Hepatocyte (in vitro differentiated cells): ENCODE measurements around the gene MRGPRE. TPM values are rescaled to one million over a fixed set of nuclear protein-coding genes. Genes with fewer than 3 reads are reported as not detected.

Experiments
- DNase-seq: peaks from one replicate; pipeline ENCODE4 v3.0.0-alpha.2; 2016; ENCODE audit warnings: low spot score
- H2AFZ ChIP-seq: fragments of 200-600 bp; sonication (generic); 2 replicates; pipeline ENCODE4 v1.6.0; 2016; ENCODE audit warnings: antibody characterized with exemption, mild to moderate bottlenecking
- H3K27ac ChIP-seq: fragments of 200-600 bp; sonication (generic); 2 replicates; pipeline ENCODE4 v1.5.1; 2016; ENCODE audit warnings: mild to moderate bottlenecking
- H3K27me3 ChIP-seq: fragments of 200-600 bp; sonication (generic); 2 replicates; pipeline ENCODE4 v1.6.1; 2016
- H3K36me3 ChIP-seq: fragments of 200-600 bp; sonication (generic); replicated peaks from 2 replicates; pipeline ENCODE4 v1.5.1; 2016; ENCODE audit warnings: low read depth; ENCODE audit not compliant: insufficient read depth
- H3K4me1 ChIP-seq: fragments of 200-600 bp; sonication (generic); 2 replicates; pipeline ENCODE4 v1.5.1; 2016; ENCODE audit warnings: mild to moderate bottlenecking, moderate library complexity; ENCODE audit not compliant: insufficient read depth
- H3K4me2 ChIP-seq: fragments of 200-600 bp; sonication (generic); 2 replicates; pipeline ENCODE4 v1.6.0; 2016
- H3K4me3 ChIP-seq: fragments of 200-600 bp; sonication (generic); 2 replicates; pipeline ENCODE4 v1.5.1; 2016; ENCODE audit warnings: mild to moderate bottlenecking
- H3K79me2 ChIP-seq: fragments of 200-600 bp; sonication (generic); 2 replicates; pipeline ENCODE4 v1.6.0; 2017; ENCODE audit warnings: mild to moderate bottlenecking
- H3K9me2 ChIP-seq: fragments of 200-600 bp; sonication (generic); replicated peaks from 2 replicates; pipeline ENCODE4 v1.6.0; 2017; ENCODE audit warnings: mild to moderate bottlenecking; ENCODE audit not compliant: insufficient read depth
- H3K9me3 ChIP-seq: fragments of 200-600 bp; sonication (generic); 2 replicates; pipeline ENCODE4 v1.5.1; 2016; ENCODE audit warnings: low read depth, mild to moderate bottlenecking
- H4K20me1 ChIP-seq: fragments of 200-600 bp; sonication (generic); 2 replicates; pipeline ENCODE4 v1.6.0; 2016; ENCODE audit warnings: mild to moderate bottlenecking; ENCODE audit not compliant: insufficient read depth, poor library complexity, severe bottlenecking
- CTCF ChIP-seq: fragments of 200-600 bp; sonication (generic); IDR thresholded peaks from 2 replicates; pipeline ENCODE4 v1.5.1; 2016; ENCODE audit warnings: antibody characterized with exemption, mild to moderate bottlenecking; ENCODE audit not compliant: poor library complexity
- EZH2 ChIP-seq: fragments of 200-600 bp; sonication (generic); IDR thresholded peaks from 2 replicates; pipeline ENCODE4 v1.6.1; 2016; ENCODE audit warnings: antibody characterized with exemption, mild to moderate bottlenecking, borderline replicate concordance
- EZH2phosphoT487 ChIP-seq: fragments of 200-600 bp; sonication (generic); IDR thresholded peaks from one replicate; pipeline ENCODE4 v1.6.1; 2018; ENCODE audit warnings: antibody characterized with exemption, mild to moderate bottlenecking, low read depth, moderate library complexity; ENCODE audit not compliant: unreplicated experiment, severe bottlenecking
- WGBS: methylation state at CpG from one replicate; pipeline ENCODE4 v1.1.6; 2016; ENCODE audit warnings: low lambda C conversion rate; ENCODE audit errors: missing lambda C conversion rate; 5-methylcytosine and 5-hydroxymethylcytosine counted together
- polyA plus RNA-seq: library from polyadenylated mRNA; unstranded; fragments of >200 nt; fragmentation: Nextera tagmentation; extraction: Ambion mirVana; gene quantifications from 2 replicates; pipeline ENCODE4 v1.2.1, GENCODE V29; 2016
- total RNA-seq: library from RNA; depleted of rRNA; stranded (reverse); fragments of >200 nt; gene quantifications from 2 replicates; pipeline ENCODE4 v1.2.3, GENCODE V29; 2014

MRGPRE gene
- total and polyA plus RNA-seq, 2 experiments from 2014 or later, result not detected

GRCh38 chr11:3178349-3178748 lies 53.9 kb downstream of the MRGPRE start:
- Histone ChIP-seq H3K4me2 (no peak overlapping the region), H3K4me1 (no peaks in the 10 kb centered on the region), H2AFZ (no peak overlapping the region), H3K27ac (no peak overlapping the region), H3K9me3 (no peaks in the 10 kb centered on the region), H3K9me2 (no peaks in the 10 kb centered on the region), H3K4me3 (no peak overlapping the region), H4K20me1 (no peaks in the 10 kb centered on the region), H3K79me2 (no peaks in the 10 kb centered on the region), H3K36me3 (no peaks in the 10 kb centered on the region), H3K27me3 (no peaks in the 10 kb centered on the region)
- TF ChIP-seq CTCF, result no peak
- no peak for TF ChIP-seq EZH2
- no peak for TF ChIP-seq EZH2phosphoT487
- 50% methylated on average over 2 of the region's 2 CpGs for WGBS
- no peak for DNase-seq

GRCh38 chr11:3177931-3178330 lies 54.3 kb downstream of the MRGPRE start:
- Histone ChIP-seq H3K9me3 (no peaks in the 10 kb centered on the region), H3K9me2 (no peaks in the 10 kb centered on the region), H3K4me2 (no peak overlapping the region), H3K36me3 (no peaks in the 10 kb centered on the region), H3K4me1 (no peaks in the 10 kb centered on the region), H3K4me3 (no peak overlapping the region), H4K20me1 (no peaks in the 10 kb centered on the region), H3K79me2 (no peaks in the 10 kb centered on the region), H3K27ac (no peak overlapping the region), H2AFZ (no peak overlapping the region), H3K27me3 (no peaks in the 10 kb centered on the region)
- DNase-seq, result no peak
- TF ChIP-seq EZH2, result no peak
- no peak for TF ChIP-seq EZH2phosphoT487
- TF ChIP-seq CTCF, result no peak
- 68% methylated on average over 2 of the region's 2 CpGs for WGBS

Other genes starting within 250 kb of the MRGPRE start
- 75.7 and 79.0 TPM in 2 replicates for gene NAP1L4, start 240.1 kb downstream of the MRGPRE start, total RNA-seq
- 101 and 118 TPM in 2 replicates for gene NAP1L4, start 240.1 kb downstream of the MRGPRE start, polyA plus RNA-seq
- gene CARS1, start 175.0 kb downstream of the MRGPRE start, total RNA-seq, result 35.5 and 44.1 TPM in 2 replicates
- 41.8 and 42.0 TPM in 2 replicates for gene CARS1, start 175.0 kb downstream of the MRGPRE start, polyA plus RNA-seq
- gene OSBPL5, start 67.1 kb downstream of the MRGPRE start, total RNA-seq, result 8.7 and 9.0 TPM in 2 replicates
- gene OSBPL5, start 67.1 kb downstream of the MRGPRE start, polyA plus RNA-seq, result 9.8 and 12.5 TPM in 2 replicates
- gene MRGPRG, start 13.6 kb downstream of the MRGPRE start, total RNA-seq, result not detected in 2 replicates
- not detected in 2 replicates for gene MRGPRG, start 13.6 kb downstream of the MRGPRE start, polyA plus RNA-seq
- 33.2 and 44.1 TPM in 2 replicates for gene ZNF195, start 146.7 kb upstream of the MRGPRE start, total RNA-seq
- 27.5 and 28.2 TPM in 2 replicates for gene ZNF195, start 146.7 kb upstream of the MRGPRE start, polyA plus RNA-seq